SW 1271 (cell line): ENCODE results near the gene ITIH3.

ENCODE experiments used
- DNase-seq, 2 experiments: peaks; one replicate each; lab custom pipeline; 2025; lab: John Stamatoyannopoulos, UW

ITIH3 gene

DNA sequence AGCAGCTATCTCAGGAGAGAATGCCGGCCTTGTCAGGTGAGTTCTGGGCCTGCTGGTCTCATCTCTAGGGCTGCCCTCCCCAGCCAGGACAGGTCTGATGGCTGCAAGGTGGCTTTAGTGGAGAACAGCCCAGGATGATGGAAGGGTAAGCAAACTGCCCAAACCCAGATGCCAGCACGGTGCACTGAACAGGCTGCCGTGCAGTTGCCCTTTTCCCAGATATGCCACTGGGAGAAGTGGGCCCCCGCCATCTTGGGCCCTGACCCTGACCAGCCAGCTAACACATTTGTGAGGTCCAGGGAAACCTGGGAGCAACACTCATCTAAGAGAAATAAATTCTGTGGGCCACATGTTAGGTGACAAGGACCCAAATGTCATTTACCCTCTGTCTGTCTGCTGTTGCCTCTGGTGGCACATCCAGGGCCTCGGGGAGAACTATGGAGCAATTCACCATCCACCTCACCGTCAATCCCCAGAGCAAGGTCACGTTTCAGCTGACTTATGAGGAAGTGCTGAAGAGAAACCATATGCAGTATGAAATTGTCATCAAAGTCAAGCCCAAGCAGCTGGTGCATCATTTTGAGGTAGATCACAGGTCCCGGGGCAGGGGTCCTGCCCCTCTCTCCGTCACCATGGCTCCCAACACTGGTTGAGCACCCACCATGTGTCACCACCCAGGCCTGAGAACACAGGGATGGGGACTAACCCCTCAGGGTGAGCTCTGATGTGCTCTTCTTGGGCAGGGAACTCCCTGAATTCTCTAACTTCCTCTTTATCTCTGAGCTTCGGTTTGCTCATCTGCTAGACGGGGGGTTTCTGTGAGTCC lies 15.4 kb upstream of the ITIH3 start:
- no peak for DNase-seq

GRCh38 chr3:52779837-52780585 lies 14.6 kb upstream of the ITIH3 start:
- no peak for DNase-seq

DNA sequence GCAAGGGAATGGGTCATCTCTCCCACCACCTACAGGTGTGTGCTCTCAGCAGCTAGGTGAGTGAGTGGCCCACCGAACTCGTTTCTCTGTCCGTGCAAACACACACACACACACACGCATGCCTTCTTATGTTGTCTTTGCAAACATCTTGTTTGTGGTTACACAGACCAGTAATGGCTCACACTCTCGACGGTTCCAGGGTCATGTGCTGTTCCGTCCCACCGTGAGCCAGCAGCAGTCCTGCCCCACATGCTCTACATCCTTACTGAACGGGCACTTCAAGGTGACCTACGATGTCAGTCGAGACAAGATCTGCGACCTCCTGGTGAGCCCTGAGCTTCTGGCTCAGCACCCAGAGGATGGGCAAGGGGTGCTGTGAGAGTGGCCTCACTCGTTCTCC lies 12.9 kb upstream of the ITIH3 start:
- no peak for DNase-seq

GRCh38 chr3:52782412-52783210 lies 12.0 kb upstream of the ITIH3 start:
- DNase-seq, result no peak

DNA sequence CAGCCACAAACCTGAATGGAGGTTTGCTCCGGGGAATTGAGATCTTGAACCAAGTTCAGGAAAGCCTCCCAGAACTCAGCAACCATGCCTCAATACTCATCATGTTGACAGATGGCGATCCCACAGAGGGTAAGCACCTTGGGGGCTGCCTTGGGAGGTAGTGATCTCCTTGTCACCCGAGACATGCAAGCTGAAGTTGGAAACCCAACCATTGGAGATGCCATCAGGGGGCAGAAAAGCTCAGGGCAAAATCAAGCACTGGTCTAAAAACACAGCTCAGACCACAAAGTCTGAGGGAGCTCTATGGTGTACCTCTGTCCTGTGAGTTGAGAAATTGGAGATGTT lies 11.4 kb upstream of the ITIH3 start:
- no peak for DNase-seq

GRCh38 chr3:52784021-52784621 lies 10.5 kb upstream of the ITIH3 start:
- DNase-seq, result no peak

DNA sequence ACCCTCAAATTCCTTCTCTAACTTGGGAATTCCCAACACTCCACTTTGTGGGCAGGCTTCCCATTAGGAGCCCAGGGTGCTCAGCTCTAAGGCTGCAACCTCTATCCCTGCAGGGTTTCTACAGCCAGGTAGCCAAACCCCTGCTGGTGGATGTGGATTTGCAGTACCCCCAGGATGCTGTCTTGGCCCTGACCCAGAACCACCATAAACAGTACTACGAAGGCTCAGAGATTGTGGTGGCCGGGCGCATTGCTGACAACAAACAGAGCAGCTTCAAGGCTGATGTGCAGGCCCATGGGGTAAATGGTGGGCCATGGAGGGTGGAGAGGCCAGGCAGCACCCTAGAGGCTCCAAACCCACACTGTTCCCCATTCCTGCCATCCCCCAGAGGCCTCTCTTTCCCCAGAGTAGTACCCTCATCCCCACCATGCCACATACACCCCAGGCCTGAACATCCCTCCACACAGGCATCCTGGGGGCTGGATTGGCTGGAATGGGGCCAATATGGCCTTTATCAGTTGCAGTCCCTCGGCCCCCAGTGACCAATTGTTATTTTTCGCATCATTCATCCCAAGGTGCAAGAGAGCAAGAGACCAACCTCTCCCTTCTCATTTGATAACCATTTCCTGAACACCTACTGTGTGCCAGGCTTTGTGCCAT lies 9.5 kb upstream of the ITIH3 start:
- no peak for DNase-seq

GRCh38 chr3:52786330-52787215 lies 8.0 kb upstream of the ITIH3 start:
- DNase-seq, result no peak

- DNase-seq, result no peak
Measured at GRCh38 chr3:52787246-52787645, 7.3 kb upstream of the ITIH3 start.

GRCh38 chr3:52787672-52788625 lies 6.6 kb upstream of the ITIH3 start:
- no peak for DNase-seq

GRCh38 chr3:52788890-52789745 lies 5.5 kb upstream of the ITIH3 start:
- no peak for DNase-seq

- no peak for DNase-seq
Measured at GRCh38 chr3:52789746-52790040, 4.9 kb upstream of the ITIH3 start.

DNA sequence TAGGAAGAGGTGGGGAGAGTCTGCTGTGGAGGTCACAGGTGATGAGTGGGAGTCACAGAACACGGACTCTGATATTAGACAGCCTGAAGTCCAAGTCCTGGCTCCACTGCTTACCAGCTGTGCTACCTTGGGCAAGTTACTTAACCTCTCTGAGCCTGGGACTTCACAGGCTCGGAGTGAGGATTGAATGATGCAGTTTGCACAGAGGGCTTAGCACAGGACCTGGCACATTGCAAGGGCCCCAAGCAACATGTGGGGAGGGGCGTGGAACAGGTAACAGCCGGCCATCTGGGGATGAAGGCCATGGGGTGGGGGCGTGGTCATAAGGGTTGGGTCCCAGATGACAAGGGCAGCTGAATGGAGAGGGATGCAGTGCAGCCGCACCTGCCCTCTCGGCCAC lies 4.3 kb upstream of the ITIH3 start:
- no peak for DNase-seq

GRCh38 chr3:52790741-52791140 lies 3.9 kb upstream of the ITIH3 start:
- no peak for DNase-seq

- DNase-seq, result no peak
Measured at GRCh38 chr3:52791366-52791765, 3.2 kb upstream of the ITIH3 start.

GRCh38 chr3:52791928-52792327 lies 2.7 kb upstream of the ITIH3 start:
- DNase-seq, result no peak

- DNase-seq, result no peak
Measured at GRCh38 chr3:52792413-52792812, 2.2 kb upstream of the ITIH3 start.

DNA sequence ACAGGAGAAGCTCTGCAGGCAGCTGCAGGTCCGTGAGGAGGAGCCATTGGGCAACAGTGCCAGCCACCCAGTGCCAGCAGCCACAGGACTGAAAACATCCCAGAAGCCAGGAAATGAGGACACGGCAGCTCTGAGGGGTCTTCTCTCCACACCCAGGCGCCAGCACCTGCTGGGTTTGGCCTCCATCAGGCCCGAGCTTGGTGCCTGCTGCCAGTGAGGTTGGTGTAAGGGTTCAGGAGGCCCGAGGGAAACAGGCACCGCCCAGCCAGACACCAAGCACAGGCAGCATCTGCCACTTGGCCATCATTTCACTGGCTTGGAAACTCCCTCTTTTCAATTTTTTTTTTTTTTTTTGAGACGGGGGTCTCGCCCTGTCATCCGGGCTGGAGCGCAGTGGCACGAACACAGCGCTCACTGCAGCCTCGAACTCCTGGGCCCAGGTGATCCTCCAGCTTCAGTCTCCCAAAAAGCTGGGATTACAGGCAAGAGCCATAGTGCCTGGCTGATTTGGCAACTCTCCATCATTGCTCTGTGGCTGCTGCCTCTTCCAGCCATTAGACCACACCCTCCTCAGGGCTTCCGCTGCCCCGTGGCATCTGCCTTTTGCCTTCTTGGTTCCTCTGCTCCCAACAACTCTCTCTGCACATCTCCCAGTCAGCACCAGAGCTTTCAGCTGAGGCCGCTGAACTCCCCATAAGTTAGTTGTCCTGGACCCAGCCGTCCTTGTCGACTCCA lies 1.5 kb upstream of the ITIH3 start:
- DNase-seq, result no peak
